PC-9 (cell line): Measurements from ENCODE around the gene CTXND2. TPM values are rescaled to one million over a fixed set of nuclear protein-coding genes. Genes with fewer than 3 reads are reported as not detected.
"Not testable (repeated sequence)": the region's sequence is repeated elsewhere in the genome, so short reads cannot be mapped to it uniquely, and the experiment has no call there.

Experiments used
- BruUV-seq: library from RNA; stranded (reverse); fragments of 400-500 nt; replicated peaks from 2 replicates; lab custom pipeline; 2021; lab: Mats Ljungman, UMichigan
- CTCF ChIA-PET: fragments of 300-600 bp; sonication (Branson Sonifier 250); formaldehyde crosslinking; loops from one replicate; lab custom pipeline; 2022; ENCODE audit warnings: antibody characterized with exemption; lab: Charles Lee
- POLR2A ChIA-PET: fragments of 300-600 bp; sonication (Branson Sonifier 250); formaldehyde crosslinking; loops from one replicate; lab custom pipeline; 2022; ENCODE audit warnings: antibody characterized with exemption; ENCODE audit not compliant: unreplicated experiment; lab: Charles Lee
- DNase-seq, 2 experiments: peaks; one replicate each; pipeline versions ENCODE4 v3.0.0 to v3.0.0-alpha.2; 2015 to 2022; ENCODE audit warnings: mixed read lengths in 1 of 2
- H2AFZ ChIP-seq: fragments of 200-600 bp; sonication (generic); 2 replicates; pipeline ENCODE4 v1.8.1; 2017; ENCODE audit warnings: antibody characterized with exemption
- H3F3A ChIP-seq: fragments of 200-600 bp; sonication (generic); 2 replicates; pipeline ENCODE4 v1.8.1; 2017; ENCODE audit warnings: antibody characterized with exemption, mild to moderate bottlenecking, low read depth; ENCODE audit not compliant: insufficient read depth
- H3K27ac ChIP-seq: fragments of 200-600 bp; sonication (generic); 2 replicates; pipeline ENCODE4 v1.6.1; 2016; ENCODE audit warnings: mixed run types
- H3K27me3 ChIP-seq: fragments of 200-600 bp; sonication (generic); 2 replicates; pipeline ENCODE4 v1.6.1; 2016; ENCODE audit warnings: low read depth, mixed run types; ENCODE audit not compliant: insufficient read depth
- H3K36me3 ChIP-seq: fragments of 200-600 bp; sonication (generic); 2 replicates; pipeline ENCODE4 v1.6.1; 2016; ENCODE audit warnings: low read depth, mixed run types
- H3K4me1 ChIP-seq: fragments of 200-600 bp; sonication (generic); replicated peaks from 2 replicates; pipeline ENCODE4 v1.6.1; 2016; ENCODE audit warnings: mixed run types; ENCODE audit not compliant: insufficient read depth
- H3K4me2 ChIP-seq: fragments of 200-600 bp; sonication (generic); 2 replicates; pipeline ENCODE4 v1.6.1; 2017; ENCODE audit warnings: mixed run types
- H3K4me3 ChIP-seq: fragments of 200-600 bp; sonication (generic); 2 replicates; pipeline ENCODE4 v1.6.1; 2016; ENCODE audit warnings: mixed run types
- H3K79me2 ChIP-seq: fragments of 200-600 bp; sonication (generic); 2 replicates; pipeline ENCODE4 v1.6.1; 2017; ENCODE audit warnings: low read depth, mixed run types
- H3K9me2 ChIP-seq: fragments of 200-600 bp; sonication (generic); 2 replicates; pipeline ENCODE4 v1.8.1; 2017; ENCODE audit warnings: mild to moderate bottlenecking; ENCODE audit not compliant: insufficient read depth
- H3K9me3 ChIP-seq: fragments of 200-600 bp; sonication (generic); 2 replicates; pipeline ENCODE4 v1.8.1; 2016; ENCODE audit warnings: low read depth; ENCODE audit not compliant: insufficient read depth
- H4K20me1 ChIP-seq: fragments of 200-600 bp; sonication (generic); 2 replicates; pipeline ENCODE4 v1.8.1; 2017; ENCODE audit not compliant: insufficient read depth
- EZH2 ChIP-seq: fragments of 200-600 bp; sonication (generic); IDR thresholded peaks from 2 replicates; pipeline ENCODE4 v1.8.0; 2017; ENCODE audit warnings: antibody characterized with exemption, low read depth
- intact Hi-C: fragments of 100-400 bp; cut with micrococcal nuclease; formaldehyde crosslinking; loops from one replicate; pipeline ENCODE4 v1.10.0; 2022; ENCODE audit not compliant: unreplicated experiment
- total RNA-seq: library from RNA; stranded (reverse); gene quantifications from 2 replicates; pipeline ENCODE4 v1.2.3, GENCODE V29; 2021
- TF ChIP-seq, protein P1 (sequence below): fragments of 200-600 bp; sonication (generic); conservative IDR thresholded peaks from 2 replicates; pipeline ENCODE4 v1.6.1; 2017; ENCODE audit warnings: mixed run types, antibody characterized with exemption, mild to moderate bottlenecking, moderate library complexity

Gene CTXND2
- total RNA-seq, 1 experiment from 2014 or later = not detected

- H3K79me2 ChIP-seq = peaks cover 30% of the 10 kb centered on the region
- peak overlapping the region; percentile 96 for H3K4me2 ChIP-seq
- no peaks in the 10 kb centered on the region for H4K20me1 ChIP-seq
- no peaks in the 10 kb centered on the region for H3K9me3 ChIP-seq
- TF ChIP-seq, protein P1, sequence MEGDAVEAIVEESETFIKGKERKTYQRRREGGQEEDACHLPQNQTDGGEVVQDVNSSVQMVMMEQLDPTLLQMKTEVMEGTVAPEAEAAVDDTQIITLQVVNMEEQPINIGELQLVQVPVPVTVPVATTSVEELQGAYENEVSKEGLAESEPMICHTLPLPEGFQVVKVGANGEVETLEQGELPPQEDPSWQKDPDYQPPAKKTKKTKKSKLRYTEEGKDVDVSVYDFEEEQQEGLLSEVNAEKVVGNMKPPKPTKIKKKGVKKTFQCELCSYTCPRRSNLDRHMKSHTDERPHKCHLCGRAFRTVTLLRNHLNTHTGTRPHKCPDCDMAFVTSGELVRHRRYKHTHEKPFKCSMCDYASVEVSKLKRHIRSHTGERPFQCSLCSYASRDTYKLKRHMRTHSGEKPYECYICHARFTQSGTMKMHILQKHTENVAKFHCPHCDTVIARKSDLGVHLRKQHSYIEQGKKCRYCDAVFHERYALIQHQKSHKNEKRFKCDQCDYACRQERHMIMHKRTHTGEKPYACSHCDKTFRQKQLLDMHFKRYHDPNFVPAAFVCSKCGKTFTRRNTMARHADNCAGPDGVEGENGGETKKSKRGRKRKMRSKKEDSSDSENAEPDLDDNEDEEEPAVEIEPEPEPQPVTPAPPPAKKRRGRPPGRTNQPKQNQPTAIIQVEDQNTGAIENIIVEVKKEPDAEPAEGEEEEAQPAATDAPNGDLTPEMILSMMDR = no peak
- TF ChIP-seq EZH2 = no peak
- no peak overlapping the region for H2AFZ ChIP-seq
- no peak overlapping the region for H3K27ac ChIP-seq
- peak overlapping the region; percentile 97; the same call in 1 of the 2 replicates for H3K4me3 ChIP-seq
- peaks cover 20% of the 10 kb centered on the region for H3K4me1 ChIP-seq
- H3K9me2 ChIP-seq = no peaks in the 10 kb centered on the region
- CTCF ChIA-PET = interaction anchor here (0.7 kb wide), 1 partner anchor 292 kb away, joined by 5 read pairs; no protein-coding TSS in a partner anchor
- H3K36me3 ChIP-seq = no peaks in the 10 kb centered on the region; the same call in 1 of the 2 replicates
- DNase-seq = no peak
- intact Hi-C loops = loop anchor here (5.0 kb wide), 1 partner anchor 103 kb away; no protein-coding TSS in a partner anchor
- H3K27me3 ChIP-seq = no peaks in the 10 kb centered on the region
- H3F3A ChIP-seq = peaks cover 22% of the 10 kb centered on the region
- no TSS peak for BruUV-seq
- POLR2A ChIA-PET = interaction anchor here (0.7 kb wide), 2 partner anchors 122 to 311 kb away, joined by 3 read pairs; no protein-coding TSS in a partner anchor
Observed at GRCh38 chr1:150874455-150875196, 12.3 kb upstream of the CTXND2 start.

DNA sequence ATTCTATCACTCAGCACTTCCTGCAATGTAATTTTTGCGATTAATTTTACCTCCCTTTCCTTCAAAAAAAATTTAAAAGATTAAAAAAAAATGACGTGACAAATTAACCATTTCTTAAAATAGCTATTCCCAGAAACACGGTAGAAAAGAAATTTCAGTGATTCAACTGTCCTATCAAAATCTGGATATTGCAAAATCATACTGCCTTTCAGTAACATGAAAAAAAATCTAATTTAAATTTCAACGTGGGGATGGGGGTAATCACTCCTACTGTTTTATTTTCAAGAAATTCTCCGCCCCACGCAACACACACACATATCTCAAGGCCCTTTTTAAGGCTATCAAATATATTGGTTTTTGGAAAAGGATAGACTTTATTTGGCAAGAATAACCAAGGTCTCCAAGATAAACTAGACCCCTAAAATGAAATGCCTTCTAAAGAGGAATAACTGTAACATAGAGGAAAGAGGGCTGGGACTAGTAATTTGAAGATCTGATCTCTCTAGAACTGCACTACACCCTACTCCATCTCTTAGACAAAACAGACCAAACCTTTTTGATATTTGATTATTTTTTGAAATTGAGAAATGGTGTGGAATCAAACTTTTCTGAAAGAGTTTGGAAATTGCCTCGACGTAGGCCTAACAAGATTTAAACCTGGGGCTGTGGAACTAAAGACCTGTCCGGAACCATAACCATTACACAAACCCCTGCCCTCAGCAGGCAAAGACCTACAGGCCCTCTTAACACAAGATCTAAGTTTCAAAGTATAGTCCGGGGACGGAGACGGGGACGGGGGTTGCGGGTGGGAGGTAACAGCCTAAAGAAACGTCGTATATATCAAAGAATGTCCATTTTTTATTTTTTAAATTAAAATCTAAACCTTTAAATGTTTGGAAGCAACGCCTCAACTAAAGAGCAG, 11.5 kb upstream of the CTXND2 start:
- Histone ChIP-seq H3K27me3 (no peaks in the 10 kb centered on the region), H3K36me3 (no peaks in the 10 kb centered on the region; the same call in 1 of the 2 replicates), H3K4me1 (peaks cover 20% of the 10 kb centered on the region), H3K9me3 (no peaks in the 10 kb centered on the region), H3K9me2 (no peaks in the 10 kb centered on the region), H3K4me2 (peak overlapping the region; percentile 96), H4K20me1 (no peaks in the 10 kb centered on the region), H3K27ac (peak overlapping the region; percentile 35), H3F3A (peaks cover 22% of the 10 kb centered on the region), H3K79me2 (peaks cover 30% of the 10 kb centered on the region), H2AFZ (peak overlapping the region; percentile 82), H3K4me3 (peak overlapping the region; percentile 97)
- DNase-seq = no peak
- intact Hi-C loops = loop anchor here (1.0 to 5.0 kb wide), 4 partner anchors 47 to 314 kb away; partner anchors contain the start of gene SETDB1
- no peak for TF ChIP-seq EZH2
- TF ChIP-seq, protein P1 = no peak
- CTCF ChIA-PET = interaction anchor here (0.7 kb wide), 1 partner anchor 292 kb away, joined by 5 read pairs; no protein-coding TSS in a partner anchor
- BruUV-seq = TSS peak; percentile 32
- POLR2A ChIA-PET = interaction anchor here (0.7 kb wide), 1 partner anchor 123 kb away, joined by 3 read pairs; no protein-coding TSS in a partner anchor

DNA sequence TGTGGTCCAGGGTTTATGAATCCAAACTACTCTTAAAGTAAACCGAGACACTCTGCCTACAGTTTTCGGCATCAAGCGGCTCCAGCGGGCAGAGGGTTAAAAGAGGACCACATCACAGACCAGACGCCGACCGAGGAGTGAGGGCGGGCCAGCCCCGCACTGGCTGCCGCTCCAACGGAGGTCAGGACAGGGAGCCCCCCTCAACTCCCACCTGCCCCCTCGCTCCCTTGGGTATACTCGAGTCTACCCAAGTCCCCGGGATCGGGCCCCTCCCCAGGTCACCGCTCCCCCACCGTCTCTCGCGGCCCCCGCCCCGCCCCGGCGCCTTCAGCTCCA, 10.8 kb upstream of the CTXND2 start:
- intact Hi-C loops = loop anchor here (1.0 to 5.0 kb wide), 4 partner anchors 46 to 315 kb away; partner anchors contain the start of gene SETDB1
- CTCF ChIA-PET = no interaction called here
- no TSS peak for BruUV-seq

GRCh38 chr1:150878931-150879330, 8.0 kb upstream of the CTXND2 start:
- intact Hi-C loops = loop anchor here (5.0 kb wide), 1 partner anchor 98 kb away; no protein-coding TSS in a partner anchor
- H3K4me1 ChIP-seq = peaks cover 37% of the 10 kb centered on the region
- not testable (repeated sequence) for H4K20me1 ChIP-seq, BruUV-seq, H3K4me3 ChIP-seq, H3K36me3 ChIP-seq, H3K27ac ChIP-seq, H3K4me2 ChIP-seq, DNase-seq, H3K9me2 ChIP-seq, H3K27me3 ChIP-seq, H3K9me3 ChIP-seq, H2AFZ ChIP-seq
- H3K79me2 ChIP-seq = peaks cover 20% of the 10 kb centered on the region
- ChIA-PET POLR2A (interaction anchor here (0.6 kb wide), 2 partner anchors 54 to 334 kb away, joined by 3 to 12 read pairs; no protein-coding TSS in a partner anchor), CTCF (interaction anchor here (0.6 to 0.7 kb wide), 3 partner anchors 90 to 191 kb away, joined by 3 read pairs; no protein-coding TSS in a partner anchor)
- peaks cover 46% of the 10 kb centered on the region for H3F3A ChIP-seq

More for the DNA sequence above, 10.8 kb upstream of the CTXND2 start:
- H4K20me1 ChIP-seq = no peaks in the 10 kb centered on the region
- DNase-seq = peak; percentile 37 to 54
- H3K4me3 ChIP-seq = peak overlapping the region; percentile 97
- TF ChIP-seq, protein P1 = no peak
- no peak for TF ChIP-seq EZH2
- no peaks in the 10 kb centered on the region for H3K9me2 ChIP-seq
- peak overlapping the region; percentile 82 for H2AFZ ChIP-seq
- H3K9me3 ChIP-seq = no peaks in the 10 kb centered on the region
- peaks cover 28% of the 10 kb centered on the region for H3F3A ChIP-seq
- peak overlapping the region; percentile 35; the same call in 1 of the 2 replicates for H3K27ac ChIP-seq
- H3K36me3 ChIP-seq = no peaks in the 10 kb centered on the region
- peak overlapping the region; percentile 96 for H3K4me2 ChIP-seq
- peaks cover 24% of the 10 kb centered on the region for H3K4me1 ChIP-seq
- H3K27me3 ChIP-seq = no peaks in the 10 kb centered on the region
- POLR2A ChIA-PET = no interaction called here
- peaks cover 30% of the 10 kb centered on the region for H3K79me2 ChIP-seq
